Liver (tissue), 3 donors: ENCODE results near the gene ZBP1.

Experiments
- HNF4A ChIP-seq, 2 donors: conservative IDR thresholded peaks; 2 replicates each; pipeline ENCODE4 v1.6.1; 2016; ENCODE audit warnings: antibody characterized with exemption in 2 of 2, mild to moderate bottlenecking in 2 of 2
- TAF1 ChIP-seq: conservative IDR thresholded peaks from 2 replicates; pipeline ENCODE4 v1.6.1; 2016; ENCODE audit warnings: antibody characterized with exemption, mild to moderate bottlenecking
- TF ChIP-seq, protein P1 (sequence below): fragments of 150-350 bp; IDR thresholded peaks from 2 replicates; pipeline ENCODE4 v1.5.1; 2017; ENCODE audit warnings: improper control_type of control experiment, low read depth, low read length; ENCODE audit not compliant: missing input control
- donor health status: healthy.
- donor health status: healthy.

DNA sequence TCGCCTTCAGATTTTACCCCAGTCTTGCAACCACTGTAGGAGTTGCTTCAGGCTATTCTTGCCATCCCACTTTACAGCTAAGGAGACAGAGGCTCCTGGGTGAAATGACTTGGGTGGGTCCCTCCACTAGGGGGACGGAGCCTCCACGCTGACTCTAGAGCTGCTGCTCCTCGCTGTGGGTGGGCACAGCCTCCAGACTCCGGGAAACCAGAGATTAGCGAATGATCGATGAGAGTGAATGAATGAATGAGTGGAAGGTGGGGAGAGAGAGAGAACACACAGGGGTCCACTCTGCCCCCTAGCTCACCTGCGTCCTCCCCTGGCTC, 10.4 kb downstream of the ZBP1 start:
- TF ChIP-seq, protein P1, sequence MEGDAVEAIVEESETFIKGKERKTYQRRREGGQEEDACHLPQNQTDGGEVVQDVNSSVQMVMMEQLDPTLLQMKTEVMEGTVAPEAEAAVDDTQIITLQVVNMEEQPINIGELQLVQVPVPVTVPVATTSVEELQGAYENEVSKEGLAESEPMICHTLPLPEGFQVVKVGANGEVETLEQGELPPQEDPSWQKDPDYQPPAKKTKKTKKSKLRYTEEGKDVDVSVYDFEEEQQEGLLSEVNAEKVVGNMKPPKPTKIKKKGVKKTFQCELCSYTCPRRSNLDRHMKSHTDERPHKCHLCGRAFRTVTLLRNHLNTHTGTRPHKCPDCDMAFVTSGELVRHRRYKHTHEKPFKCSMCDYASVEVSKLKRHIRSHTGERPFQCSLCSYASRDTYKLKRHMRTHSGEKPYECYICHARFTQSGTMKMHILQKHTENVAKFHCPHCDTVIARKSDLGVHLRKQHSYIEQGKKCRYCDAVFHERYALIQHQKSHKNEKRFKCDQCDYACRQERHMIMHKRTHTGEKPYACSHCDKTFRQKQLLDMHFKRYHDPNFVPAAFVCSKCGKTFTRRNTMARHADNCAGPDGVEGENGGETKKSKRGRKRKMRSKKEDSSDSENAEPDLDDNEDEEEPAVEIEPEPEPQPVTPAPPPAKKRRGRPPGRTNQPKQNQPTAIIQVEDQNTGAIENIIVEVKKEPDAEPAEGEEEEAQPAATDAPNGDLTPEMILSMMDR: no peak
- TF ChIP-seq TAF1 (no peak), HNF4A (conservative IDR thresholded peaks at IDR 0.05) (no peak)
